ENCODE data around the gene SLC25A20. TPM values are rescaled to one million over a fixed set of nuclear protein-coding genes. Genes with fewer than 3 reads are reported as not detected.
"Not testable (repeated sequence)": the region's sequence is repeated elsewhere in the genome, so short reads cannot be mapped to it uniquely, and the experiment has no call there.

Gene SLC25A20
- polyA plus RNA-seq, 1 donor from 2014 or later = 7.1 TPM

GRCh38 chr3:48915296-48915695 lies 16.6 kb upstream of the SLC25A20 start:
- H3K4me2 ChIP-seq (ENCODE audit: low read length) = no peak overlapping the region
- no peaks in the 10 kb centered on the region for H3K9me2 ChIP-seq (ENCODE audit: insufficient read depth, low read length)
- no peak overlapping the region for H3K4me3 ChIP-seq (ENCODE audit: low read length)
- no peaks in the 10 kb centered on the region for H4K20me1 ChIP-seq (ENCODE audit: insufficient read depth)
- H3K9ac ChIP-seq (ENCODE audit: low read length) = no peak overlapping the region
- H3K27ac ChIP-seq (ENCODE audit: low read length) = no peak overlapping the region
- H3F3A ChIP-seq (ENCODE audit: insufficient read depth, low read length, poor library complexity, severe bottlenecking) = no peaks in the 10 kb centered on the region
- no peaks in the 10 kb centered on the region for H3K27me3 ChIP-seq (ENCODE audit: insufficient read depth, low read depth, low read length)
- no peaks in the 10 kb centered on the region for H3K36me3 ChIP-seq (ENCODE audit: insufficient read depth, low read length)
- H3K9me3 ChIP-seq (ENCODE audit: low read length) = no peaks in the 10 kb centered on the region
- H2AFZ ChIP-seq (ENCODE audit: low read depth, low read length) = no peak overlapping the region
- TF ChIP-seq TAF1 (IDR thresholded peaks at IDR 0.05; ENCODE audit: low read depth) (no peak), EZH2 (IDR thresholded peaks at IDR 0.05; ENCODE audit: borderline replicate concordance, insufficient read depth, low read length, poor library complexity, severe bottlenecking) (no peak), CTCF (IDR thresholded peaks at IDR 0.05; ENCODE audit: poor library complexity, severe bottlenecking) (no peak), EP300 (conservative IDR thresholded peaks at IDR 0.05; ENCODE audit: poor library complexity, severe bottlenecking) (no peak), POLR2AphosphoS5 (IDR thresholded peaks at IDR 0.05) (no peak), RAD21 (conservative IDR thresholded peaks at IDR 0.05) (no peak), MXI1 (conservative IDR thresholded peaks at IDR 0.05; ENCODE audit: poor library complexity, severe bottlenecking) (no peak), REST (IDR thresholded peaks at IDR 0.05; ENCODE audit: borderline replicate concordance) (no peak), SMC3 (conservative IDR thresholded peaks at IDR 0.05; ENCODE audit: poor library complexity) (no peak)
- peaks cover 12% of the 10 kb centered on the region for H3K79me2 ChIP-seq (replicated peaks; ENCODE audit: insufficient read depth, low read length)

GRCh38 chr3:48907026-48907425 lies 8.3 kb upstream of the SLC25A20 start:
- H3K4me3 ChIP-seq (ENCODE audit: low read length); H3F3A ChIP-seq (ENCODE audit: insufficient read depth, low read length, poor library complexity, severe bottlenecking); H2AFZ ChIP-seq (ENCODE audit: low read depth, low read length); H3K36me3 ChIP-seq (ENCODE audit: insufficient read depth, low read length); H3K9me2 ChIP-seq (ENCODE audit: insufficient read depth, low read length); H3K4me2 ChIP-seq (ENCODE audit: low read length); H3K9ac ChIP-seq (ENCODE audit: low read length); H3K79me2 ChIP-seq (replicated peaks; ENCODE audit: insufficient read depth, low read length); H3K9me3 ChIP-seq (ENCODE audit: low read length); H3K27ac ChIP-seq (ENCODE audit: low read length); H4K20me1 ChIP-seq (ENCODE audit: insufficient read depth); H3K27me3 ChIP-seq (ENCODE audit: insufficient read depth, low read depth, low read length): not testable (repeated sequence)

- no peak for TF ChIP-seq TAF1 (IDR thresholded peaks at IDR 0.05; ENCODE audit: low read depth)
- no peak for TF ChIP-seq EP300 (conservative IDR thresholded peaks at IDR 0.05; ENCODE audit: poor library complexity, severe bottlenecking)
- TF ChIP-seq RAD21 (conservative IDR thresholded peaks at IDR 0.05) = no peak
- no peak for TF ChIP-seq REST (IDR thresholded peaks at IDR 0.05; ENCODE audit: borderline replicate concordance)
- TF ChIP-seq SMC3 (conservative IDR thresholded peaks at IDR 0.05; ENCODE audit: poor library complexity) = no peak
- TF ChIP-seq EZH2 (IDR thresholded peaks at IDR 0.05; ENCODE audit: borderline replicate concordance, insufficient read depth, low read length, poor library complexity, severe bottlenecking) = no peak
- no peak for TF ChIP-seq MXI1 (conservative IDR thresholded peaks at IDR 0.05; ENCODE audit: poor library complexity, severe bottlenecking)
- TF ChIP-seq CTCF (IDR thresholded peaks at IDR 0.05; ENCODE audit: poor library complexity, severe bottlenecking) = no peak
- no peak for TF ChIP-seq POLR2AphosphoS5 (IDR thresholded peaks at IDR 0.05)
- H3K9me2 ChIP-seq (ENCODE audit: insufficient read depth, low read length) = no peaks in the 10 kb centered on the region
- no peak overlapping the region for H3K4me2 ChIP-seq (ENCODE audit: low read length)
- no peak overlapping the region for H3K9ac ChIP-seq (ENCODE audit: low read length)
- no peaks in the 10 kb centered on the region for H3K27me3 ChIP-seq (ENCODE audit: insufficient read depth, low read depth, low read length)
- H3K4me3 ChIP-seq (ENCODE audit: low read length) = peak overlapping the region; percentile 65
- H3K36me3 ChIP-seq (ENCODE audit: insufficient read depth, low read length) = no peaks in the 10 kb centered on the region
- no peaks in the 10 kb centered on the region for H3F3A ChIP-seq (ENCODE audit: insufficient read depth, low read length, poor library complexity, severe bottlenecking)
- H3K9me3 ChIP-seq (ENCODE audit: low read length) = no peaks in the 10 kb centered on the region
- no peaks in the 10 kb centered on the region for H4K20me1 ChIP-seq (ENCODE audit: insufficient read depth)
- H2AFZ ChIP-seq (ENCODE audit: low read depth, low read length) = no peak overlapping the region
- no peaks in the 10 kb centered on the region for H3K79me2 ChIP-seq (replicated peaks; ENCODE audit: insufficient read depth, low read length)
- no peak overlapping the region for H3K27ac ChIP-seq (ENCODE audit: low read length)
These were observed 591 bp upstream of the SLC25A20 start for GRCh38 chr3:48899273-48899672.
